ENCODE results near the gene PLXNA4.

- TF ChIP-seq CTCF (IDR thresholded peaks at IDR 0.05) (no peak), EP300 (IDR thresholded peaks at IDR 0.05) (no peak)
These were observed 84.8 kb downstream of the PLXNA4 start for GRCh38 chr7:132491391-132491945.

All from stomach (tissue), 4 donors.